Measurements from ENCODE around the gene SAMD4A. TPM values are rescaled to one million over a fixed set of nuclear protein-coding genes. Genes with fewer than 3 reads are reported as not detected.

Gene SAMD4A
- total RNA-seq, 1 experiment from 2014 or later: 18.3 TPM

- ChIA-PET CTCF (no interaction called here), POLR2A (ENCODE audit: unreplicated experiment) (no interaction called here)
- H3K27ac ChIP-seq: no peak overlapping the region
- H3K9me3 ChIP-seq (ENCODE audit: insufficient read depth, low read depth): no peaks in the 10 kb centered on the region
- H3K9me2 ChIP-seq (ENCODE audit: insufficient read depth): no peaks in the 10 kb centered on the region
- H3K36me3 ChIP-seq (ENCODE audit: low read depth): no peaks in the 10 kb centered on the region
- H3K4me3 ChIP-seq: no peak overlapping the region
- H3K79me2 ChIP-seq (ENCODE audit: low read depth): no peaks in the 10 kb centered on the region
- H4K20me1 ChIP-seq (ENCODE audit: insufficient read depth): no peaks in the 10 kb centered on the region
- H3K4me1 ChIP-seq (replicated peaks; ENCODE audit: insufficient read depth): peaks cover 11% of the 10 kb centered on the region
- H3K27me3 ChIP-seq (ENCODE audit: insufficient read depth, low read depth): no peaks in the 10 kb centered on the region
- no peak for DNase-seq
- no peak overlapping the region for H3K4me2 ChIP-seq
- H3F3A ChIP-seq (ENCODE audit: insufficient read depth, low read depth): peaks cover 7% of the 10 kb centered on the region; the same call in 1 of the 2 replicates
- intact Hi-C loops (cut with micrococcal nuclease; ENCODE audit: unreplicated experiment): loop anchor here (5.0 kb wide), 1 partner anchor 87 kb away; the partner anchor contains the start of gene GCH1
- no peak overlapping the region for H2AFZ ChIP-seq
- BruUV-seq (replicated peaks): no TSS peak
- TF ChIP-seq, protein P1, sequence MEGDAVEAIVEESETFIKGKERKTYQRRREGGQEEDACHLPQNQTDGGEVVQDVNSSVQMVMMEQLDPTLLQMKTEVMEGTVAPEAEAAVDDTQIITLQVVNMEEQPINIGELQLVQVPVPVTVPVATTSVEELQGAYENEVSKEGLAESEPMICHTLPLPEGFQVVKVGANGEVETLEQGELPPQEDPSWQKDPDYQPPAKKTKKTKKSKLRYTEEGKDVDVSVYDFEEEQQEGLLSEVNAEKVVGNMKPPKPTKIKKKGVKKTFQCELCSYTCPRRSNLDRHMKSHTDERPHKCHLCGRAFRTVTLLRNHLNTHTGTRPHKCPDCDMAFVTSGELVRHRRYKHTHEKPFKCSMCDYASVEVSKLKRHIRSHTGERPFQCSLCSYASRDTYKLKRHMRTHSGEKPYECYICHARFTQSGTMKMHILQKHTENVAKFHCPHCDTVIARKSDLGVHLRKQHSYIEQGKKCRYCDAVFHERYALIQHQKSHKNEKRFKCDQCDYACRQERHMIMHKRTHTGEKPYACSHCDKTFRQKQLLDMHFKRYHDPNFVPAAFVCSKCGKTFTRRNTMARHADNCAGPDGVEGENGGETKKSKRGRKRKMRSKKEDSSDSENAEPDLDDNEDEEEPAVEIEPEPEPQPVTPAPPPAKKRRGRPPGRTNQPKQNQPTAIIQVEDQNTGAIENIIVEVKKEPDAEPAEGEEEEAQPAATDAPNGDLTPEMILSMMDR (conservative IDR thresholded peaks at IDR 0.05): no peak
- TF ChIP-seq EZH2 (IDR thresholded peaks at IDR 0.05; ENCODE audit: low read depth): no peak
Measured at GRCh38 chr14:54815016-54815415, 248.1 kb downstream of the SAMD4A start.

- H3K4me3 ChIP-seq: no peak overlapping the region
- no TSS peak for BruUV-seq (replicated peaks)
- H3K27ac ChIP-seq: no peak overlapping the region
- peaks cover 11% of the 10 kb centered on the region for H3K4me1 ChIP-seq (replicated peaks; ENCODE audit: insufficient read depth)
- H3K9me3 ChIP-seq (ENCODE audit: insufficient read depth, low read depth): no peaks in the 10 kb centered on the region
- POLR2A ChIA-PET (ENCODE audit: unreplicated experiment): interaction anchor here (0.6 to 0.7 kb wide), 2 partner anchors 124 to 298 kb away, joined by 3 read pairs; no protein-coding TSS in a partner anchor
- no peaks in the 10 kb centered on the region for H3K79me2 ChIP-seq (ENCODE audit: low read depth)
- no peak overlapping the region for H2AFZ ChIP-seq
- H3K4me2 ChIP-seq: no peak overlapping the region
- no peaks in the 10 kb centered on the region for H4K20me1 ChIP-seq (ENCODE audit: insufficient read depth)
- H3K36me3 ChIP-seq (ENCODE audit: low read depth): no peaks in the 10 kb centered on the region
- H3K9me2 ChIP-seq (ENCODE audit: insufficient read depth): no peaks in the 10 kb centered on the region
- H3K27me3 ChIP-seq (ENCODE audit: insufficient read depth, low read depth): no peaks in the 10 kb centered on the region
- intact Hi-C loops (cut with micrococcal nuclease; ENCODE audit: unreplicated experiment): loop anchor here (5.0 kb wide), 1 partner anchor 87 kb away; the partner anchor contains the start of gene GCH1
- CTCF ChIA-PET: no interaction called here
- DNase-seq: no peak
- peaks cover 7% of the 10 kb centered on the region; the same call in 1 of the 2 replicates for H3F3A ChIP-seq (ENCODE audit: insufficient read depth, low read depth)
- TF ChIP-seq, protein P1 (conservative IDR thresholded peaks at IDR 0.05): no peak
- TF ChIP-seq EZH2 (IDR thresholded peaks at IDR 0.05; ENCODE audit: low read depth): no peak
Measured at GRCh38 chr14:54815515-54815914, 248.6 kb downstream of the SAMD4A start.

GRCh38 chr14:54816450-54816849 lies 249.5 kb downstream of the SAMD4A start:
- no peak overlapping the region for H2AFZ ChIP-seq
- no peaks in the 10 kb centered on the region for H3K27me3 ChIP-seq (ENCODE audit: insufficient read depth, low read depth)
- no peak for TF ChIP-seq EZH2 (IDR thresholded peaks at IDR 0.05; ENCODE audit: low read depth)
- TF ChIP-seq, protein P1 (conservative IDR thresholded peaks at IDR 0.05): no peak
- no TSS peak for BruUV-seq (replicated peaks)
- no peaks in the 10 kb centered on the region for H3K9me3 ChIP-seq (ENCODE audit: insufficient read depth, low read depth)
- POLR2A ChIA-PET (ENCODE audit: unreplicated experiment): interaction anchor here (0.6 to 0.7 kb wide), 2 partner anchors 125 to 299 kb away, joined by 3 read pairs; no protein-coding TSS in a partner anchor
- H3K36me3 ChIP-seq (ENCODE audit: low read depth): no peaks in the 10 kb centered on the region
- no peak overlapping the region for H3K27ac ChIP-seq
- H3K79me2 ChIP-seq (ENCODE audit: low read depth): no peaks in the 10 kb centered on the region
- H3K4me3 ChIP-seq: no peak overlapping the region
- peaks cover 7% of the 10 kb centered on the region; the same call in 1 of the 2 replicates for H3F3A ChIP-seq (ENCODE audit: insufficient read depth, low read depth)
- H3K4me1 ChIP-seq (replicated peaks; ENCODE audit: insufficient read depth): peaks cover 11% of the 10 kb centered on the region
- intact Hi-C loops (cut with micrococcal nuclease; ENCODE audit: unreplicated experiment): loop anchor here (5.0 kb wide), 1 partner anchor 86 kb away; the partner anchor contains the start of gene GCH1
- CTCF ChIA-PET: interaction anchor here (0.6 kb wide), 1 partner anchor 376 kb away, joined by 3 read pairs; no protein-coding TSS in a partner anchor
- DNase-seq: no peak
- no peaks in the 10 kb centered on the region for H4K20me1 ChIP-seq (ENCODE audit: insufficient read depth)
- H3K9me2 ChIP-seq (ENCODE audit: insufficient read depth): no peaks in the 10 kb centered on the region
- H3K4me2 ChIP-seq: no peak overlapping the region

Measured in PC-9 (cell line).